ENCODE data around the gene SNX25.

The SNX25 gene

GRCh38 chr4:185213877-185214276, 4.5 kb downstream of the SNX25 start:
- H3K27ac Mint-ChIP-seq: no peak overlapping the region
- H3K36me3 Mint-ChIP-seq (ENCODE audit: low read depth): peaks cover 4% of the 10 kb centered on the region
- peaks cover 48% of the 10 kb centered on the region for H3K4me1 Mint-ChIP-seq (ENCODE audit: low read depth)
- no peak for DNase-seq
- H3K4me3 Mint-ChIP-seq: no peak overlapping the region
- H3K27me3 Mint-ChIP-seq: no peaks in the 10 kb centered on the region
- no peaks in the 10 kb centered on the region for H3K9me3 Mint-ChIP-seq

GRCh38 chr4:185215261-185215660, 5.9 kb downstream of the SNX25 start:
- Mint-ChIP-seq H3K36me3 (ENCODE audit: low read depth) (peaks cover 4% of the 10 kb centered on the region), H3K9me3 (no peaks in the 10 kb centered on the region), H3K27me3 (no peaks in the 10 kb centered on the region), H3K4me3 (no peak overlapping the region), H3K27ac (no peak overlapping the region), H3K4me1 (ENCODE audit: low read depth) (peaks cover 51% of the 10 kb centered on the region)
- DNase-seq: no peak

- Mint-ChIP-seq H3K27ac (no peak overlapping the region), H3K27me3 (no peaks in the 10 kb centered on the region), H3K4me1 (ENCODE audit: low read depth) (peaks cover 38% of the 10 kb centered on the region), H3K36me3 (ENCODE audit: low read depth) (peaks cover 4% of the 10 kb centered on the region), H3K9me3 (no peaks in the 10 kb centered on the region), H3K4me3 (no peak overlapping the region)
- no peak for DNase-seq
Measured at GRCh38 chr4:185217408-185217975, 8.1 kb downstream of the SNX25 start.

GRCh38 chr4:185218312-185218711, 8.9 kb downstream of the SNX25 start:
- no peak overlapping the region for H3K27ac Mint-ChIP-seq
- no peaks in the 10 kb centered on the region for H3K9me3 Mint-ChIP-seq
- peaks cover 4% of the 10 kb centered on the region for H3K36me3 Mint-ChIP-seq (ENCODE audit: low read depth)
- DNase-seq: no peak
- no peak overlapping the region for H3K4me3 Mint-ChIP-seq
- no peaks in the 10 kb centered on the region for H3K27me3 Mint-ChIP-seq
- peaks cover 32% of the 10 kb centered on the region for H3K4me1 Mint-ChIP-seq (ENCODE audit: low read depth)

- Mint-ChIP-seq H3K36me3 (ENCODE audit: low read depth) (peaks cover 4% of the 10 kb centered on the region), H3K27me3 (no peaks in the 10 kb centered on the region), H3K27ac (no peak overlapping the region), H3K4me3 (no peak overlapping the region), H3K9me3 (no peaks in the 10 kb centered on the region), H3K4me1 (ENCODE audit: low read depth) (peaks cover 28% of the 10 kb centered on the region)
- DNase-seq: no peak
Measured at GRCh38 chr4:185219551-185220344, 10.3 kb downstream of the SNX25 start.

GRCh38 chr4:185221491-185221890, 12.1 kb downstream of the SNX25 start:
- Mint-ChIP-seq H3K4me1 (ENCODE audit: low read depth) (peaks cover 19% of the 10 kb centered on the region), H3K27ac (no peak overlapping the region), H3K27me3 (no peaks in the 10 kb centered on the region), H3K9me3 (no peaks in the 10 kb centered on the region), H3K36me3 (ENCODE audit: low read depth) (peaks cover 4% of the 10 kb centered on the region), H3K4me3 (no peak overlapping the region)
- no peak for DNase-seq

- Mint-ChIP-seq H3K27me3 (no peaks in the 10 kb centered on the region), H3K4me1 (ENCODE audit: low read depth) (peaks cover 16% of the 10 kb centered on the region), H3K36me3 (ENCODE audit: low read depth) (peaks cover 4% of the 10 kb centered on the region), H3K9me3 (no peaks in the 10 kb centered on the region), H3K4me3 (no peak overlapping the region), H3K27ac (no peak overlapping the region)
- DNase-seq: no peak
Measured at GRCh38 chr4:185221912-185222311, 12.5 kb downstream of the SNX25 start.

- DNase-seq: no peak
- Mint-ChIP-seq H3K4me3 (no peak overlapping the region), H3K27ac (no peak overlapping the region)
Measured at GRCh38 chr4:185222598-185222997, 13.2 kb downstream of the SNX25 start.

GRCh38 chr4:185224597-185224996, 15.2 kb downstream of the SNX25 start:
- Mint-ChIP-seq H3K4me1 (ENCODE audit: low read depth) (peaks cover 6% of the 10 kb centered on the region), H3K27ac (no peak overlapping the region), H3K4me3 (no peak overlapping the region), H3K36me3 (ENCODE audit: low read depth) (peaks cover 4% of the 10 kb centered on the region), H3K9me3 (no peaks in the 10 kb centered on the region), H3K27me3 (no peaks in the 10 kb centered on the region)
- DNase-seq: no peak

More at GRCh38 chr4:185222598-185222997, 13.2 kb downstream of the SNX25 start:
- Mint-ChIP-seq H3K4me1 (ENCODE audit: low read depth) (peaks cover 12% of the 10 kb centered on the region), H3K9me3 (no peaks in the 10 kb centered on the region), H3K27me3 (no peaks in the 10 kb centered on the region), H3K36me3 (ENCODE audit: low read depth) (peaks cover 4% of the 10 kb centered on the region)

- H3K36me3 Mint-ChIP-seq (ENCODE audit: low read depth): peaks cover 4% of the 10 kb centered on the region
- H3K4me1 Mint-ChIP-seq (ENCODE audit: low read depth): peaks cover 2% of the 10 kb centered on the region
- no peaks in the 10 kb centered on the region for H3K9me3 Mint-ChIP-seq
- DNase-seq: no peak
- no peaks in the 10 kb centered on the region for H3K27me3 Mint-ChIP-seq
- H3K4me3 Mint-ChIP-seq: no peak overlapping the region
- H3K27ac Mint-ChIP-seq: no peak overlapping the region
Measured at GRCh38 chr4:185225940-185226339, 16.5 kb downstream of the SNX25 start.

- no peaks in the 10 kb centered on the region for H3K4me1 Mint-ChIP-seq (ENCODE audit: low read depth)
- H3K27ac Mint-ChIP-seq: no peak overlapping the region
- H3K36me3 Mint-ChIP-seq (ENCODE audit: low read depth): no peaks in the 10 kb centered on the region
- DNase-seq: no peak
- no peak overlapping the region for H3K4me3 Mint-ChIP-seq
- H3K27me3 Mint-ChIP-seq: no peaks in the 10 kb centered on the region
- H3K9me3 Mint-ChIP-seq: no peaks in the 10 kb centered on the region
Measured at GRCh38 chr4:185227131-185227551, 17.7 kb downstream of the SNX25 start.

- Mint-ChIP-seq H3K9me3 (no peaks in the 10 kb centered on the region), H3K36me3 (ENCODE audit: low read depth) (no peaks in the 10 kb centered on the region), H3K4me1 (ENCODE audit: low read depth) (peaks cover 6% of the 10 kb centered on the region), H3K27ac (no peak overlapping the region), H3K4me3 (no peak overlapping the region), H3K27me3 (no peaks in the 10 kb centered on the region)
- DNase-seq: no peak
Measured at GRCh38 chr4:185227713-185228278, 18.4 kb downstream of the SNX25 start.

GRCh38 chr4:185229021-185229818, 19.8 kb downstream of the SNX25 start:
- Mint-ChIP-seq H3K36me3 (ENCODE audit: low read depth) (no peaks in the 10 kb centered on the region), H3K4me1 (ENCODE audit: low read depth) (peaks cover 10% of the 10 kb centered on the region), H3K27ac (no peak overlapping the region), H3K4me3 (no peak overlapping the region), H3K9me3 (no peaks in the 10 kb centered on the region), H3K27me3 (no peaks in the 10 kb centered on the region)
- no peak for DNase-seq

- no peaks in the 10 kb centered on the region for H3K9me3 Mint-ChIP-seq
- H3K27me3 Mint-ChIP-seq: no peaks in the 10 kb centered on the region
- no peak overlapping the region for H3K27ac Mint-ChIP-seq
- DNase-seq: no peak
- no peak overlapping the region for H3K4me3 Mint-ChIP-seq
- peaks cover 3% of the 10 kb centered on the region for H3K36me3 Mint-ChIP-seq (ENCODE audit: low read depth)
- peaks cover 14% of the 10 kb centered on the region for H3K4me1 Mint-ChIP-seq (ENCODE audit: low read depth)
Measured at GRCh38 chr4:185232370-185232769, 23.0 kb downstream of the SNX25 start.

All from activated T-cell treated with anti-CD3 and anti-CD28 coated beads, Interleukin-2, amount 50 U/mL, for 24 hours (primary cell).